Measurements from ENCODE around the gene THAP10. TPM values are rescaled to one million over a fixed set of nuclear protein-coding genes. Genes with fewer than 3 reads are reported as not detected.

The THAP10 gene
- total RNA-seq: 1.5 and 1.7 TPM in 2 replicates
- long read RNA-seq, transcript THAP10-201 (3 exons, 2,399 nt): major isoform, 8 of 8 reads
- long read RNA-seq, partial matches to known transcripts: 0 of 8 reads
- long read RNA-seq, other reads (novel, unspliced or antisense): 0 of 8 reads

GRCh38 chr15:70892002-70892911, at the start of gene THAP10, which contains the start of gene LRRC49:
TSS of gene THAP10 (minus strand) at chr15:70892433. CDS start at chr15:70892272, 161 bp downstream.
TSS of gene LRRC49 (plus strand) at chr15:70892826. CDS start at chr15:70892895, 69 bp downstream.
- H3K27ac Mint-ChIP-seq (ENCODE audit: unreplicated experiment): peak within 1 kb of the TSS; percentile 95

GRCh38 chr15:70936326-70936725, 44.1 kb upstream of the THAP10 start:
- Mint-ChIP-seq H3K9me3 (ENCODE audit: unreplicated experiment) (no peaks in the 10 kb centered on the region), H3K4me1 (ENCODE audit: unreplicated experiment) (no peaks in the 10 kb centered on the region), H3K27ac (ENCODE audit: unreplicated experiment) (no peak overlapping the region), H3K4me3 (ENCODE audit: unreplicated experiment) (no peak overlapping the region), H3K27me3 (ENCODE audit: unreplicated experiment) (no peaks in the 10 kb centered on the region), H3K36me3 (ENCODE audit: unreplicated experiment) (peaks cover 1% of the 10 kb centered on the region)
- TF ChIP-seq CTCF (IDR thresholded peaks at IDR 0.05): no peak
- no peak for DNase-seq (ENCODE audit: extremely low spot score, unreplicated experiment)

More at GRCh38 chr15:70892002-70892911, at the start of gene THAP10, which contains the start of gene LRRC49:
- Mint-ChIP-seq H3K36me3 (ENCODE audit: unreplicated experiment) (peaks cover 8% of the 10 kb centered on the region), H3K27me3 (ENCODE audit: unreplicated experiment) (no peaks in the 10 kb centered on the region), H3K4me1 (ENCODE audit: unreplicated experiment) (peaks cover 12% of the 10 kb centered on the region), H3K9me3 (ENCODE audit: unreplicated experiment) (no peaks in the 10 kb centered on the region), H3K4me3 (ENCODE audit: unreplicated experiment) (peak within 1 kb of the TSS; percentile 84)
- TF ChIP-seq CTCF (IDR thresholded peaks at IDR 0.05): no peak
- peak; percentile 92 for DNase-seq (ENCODE audit: extremely low spot score, unreplicated experiment)

GRCh38 chr15:70935631-70936030, 43.4 kb upstream of the THAP10 start:
- no peaks in the 10 kb centered on the region for H3K4me1 Mint-ChIP-seq (ENCODE audit: unreplicated experiment)
- no peak overlapping the region for H3K4me3 Mint-ChIP-seq (ENCODE audit: unreplicated experiment)
- no peak overlapping the region for H3K27ac Mint-ChIP-seq (ENCODE audit: unreplicated experiment)
- no peak for DNase-seq (ENCODE audit: extremely low spot score, unreplicated experiment)
- TF ChIP-seq CTCF (IDR thresholded peaks at IDR 0.05): no peak
- no peaks in the 10 kb centered on the region for H3K9me3 Mint-ChIP-seq (ENCODE audit: unreplicated experiment)
- no peaks in the 10 kb centered on the region for H3K27me3 Mint-ChIP-seq (ENCODE audit: unreplicated experiment)
- H3K36me3 Mint-ChIP-seq (ENCODE audit: unreplicated experiment): peaks cover 1% of the 10 kb centered on the region

- no peak overlapping the region for H3K4me3 Mint-ChIP-seq (ENCODE audit: unreplicated experiment)
- no peak for DNase-seq (ENCODE audit: extremely low spot score, unreplicated experiment)
- no peak for TF ChIP-seq CTCF (IDR thresholded peaks at IDR 0.05)
Measured at GRCh38 chr15:70933411-70933810, 41.2 kb upstream of the THAP10 start.

GRCh38 chr15:70932397-70932796, 40.2 kb upstream of the THAP10 start:
- H3K36me3 Mint-ChIP-seq (ENCODE audit: unreplicated experiment): peaks cover 14% of the 10 kb centered on the region
- no peak for TF ChIP-seq CTCF (IDR thresholded peaks at IDR 0.05)
- no peak for DNase-seq (ENCODE audit: extremely low spot score, unreplicated experiment)
- no peaks in the 10 kb centered on the region for H3K4me1 Mint-ChIP-seq (ENCODE audit: unreplicated experiment)
- H3K27me3 Mint-ChIP-seq (ENCODE audit: unreplicated experiment): no peaks in the 10 kb centered on the region
- H3K4me3 Mint-ChIP-seq (ENCODE audit: unreplicated experiment): no peak overlapping the region
- peaks cover 8% of the 10 kb centered on the region for H3K9me3 Mint-ChIP-seq (ENCODE audit: unreplicated experiment)
- no peak overlapping the region for H3K27ac Mint-ChIP-seq (ENCODE audit: unreplicated experiment)

More at GRCh38 chr15:70933411-70933810, 41.2 kb upstream of the THAP10 start:
- H3K27ac Mint-ChIP-seq (ENCODE audit: unreplicated experiment): no peak overlapping the region
- no peaks in the 10 kb centered on the region for H3K27me3 Mint-ChIP-seq (ENCODE audit: unreplicated experiment)
- peaks cover 13% of the 10 kb centered on the region for H3K36me3 Mint-ChIP-seq (ENCODE audit: unreplicated experiment)
- peaks cover 5% of the 10 kb centered on the region for H3K9me3 Mint-ChIP-seq (ENCODE audit: unreplicated experiment)
- H3K4me1 Mint-ChIP-seq (ENCODE audit: unreplicated experiment): no peaks in the 10 kb centered on the region
